H9 (cell line): ENCODE measurements around the gene SIGLEC7. TPM values are rescaled to one million over a fixed set of nuclear protein-coding genes. Genes with fewer than 3 reads are reported as not detected.

Experiments
- DNase-seq: peaks from one replicate; pipeline ENCODE4 v3.0.0-alpha.2; 2017
- H2AFZ ChIP-seq: one replicate; pipeline ENCODE4 v1.6.1; 2013; ENCODE audit warnings: mild to moderate bottlenecking, low read length, control low read depth, moderate library complexity
- H2AK5ac ChIP-seq: 2 replicates; pipeline ENCODE4 v1.6.1; 2013; ENCODE audit warnings: low read length, control low read depth, mixed read lengths; ENCODE audit not compliant: insufficient read length
- H2BK120ac ChIP-seq: one replicate; pipeline ENCODE4 v1.6.1; 2013; ENCODE audit warnings: low read depth, mild to moderate bottlenecking, low read length, control low read depth, inconsistent platforms; ENCODE audit not compliant: poor library complexity, severe bottlenecking
- H2BK12ac ChIP-seq: 2 replicates; pipeline ENCODE4 v1.6.1; 2013; ENCODE audit warnings: low read length, control low read depth, mixed read lengths, low read depth; ENCODE audit not compliant: insufficient read length
- H2BK15ac ChIP-seq: 2 replicates; pipeline ENCODE4 v1.6.1; 2013; ENCODE audit warnings: low read depth, low read length, control low read depth
- H2BK20ac ChIP-seq: one replicate; pipeline ENCODE4 v1.6.1; 2013; ENCODE audit warnings: low read depth, mild to moderate bottlenecking, low read length, control low read depth, inconsistent platforms; ENCODE audit not compliant: poor library complexity, severe bottlenecking
- H2BK5ac ChIP-seq: 2 replicates; pipeline ENCODE4 v1.6.1; 2013; ENCODE audit warnings: low read length, control low read depth, mixed read lengths; ENCODE audit not compliant: insufficient read length
- H3K14ac ChIP-seq: 2 replicates; pipeline ENCODE4 v1.6.1; 2013; ENCODE audit warnings: low read length, control low read depth; ENCODE audit not compliant: insufficient read depth
- H3K18ac ChIP-seq: 2 replicates; pipeline ENCODE4 v1.6.1; 2013; ENCODE audit warnings: low read depth, mild to moderate bottlenecking, mixed read lengths, low read length, control low read depth; ENCODE audit not compliant: insufficient read length
- H3K23ac ChIP-seq: 2 replicates; pipeline ENCODE4 v1.6.1; 2013; ENCODE audit warnings: low read length, control low read depth, mixed read lengths, low read depth; ENCODE audit not compliant: insufficient read length
- H3K23me2 ChIP-seq: 2 replicates; pipeline ENCODE4 v1.6.1; 2013; ENCODE audit warnings: low read depth, mild to moderate bottlenecking, mixed read lengths, low read length, control low read depth; ENCODE audit not compliant: insufficient read length, poor library complexity, severe bottlenecking
- H3K27ac ChIP-seq: 2 replicates; pipeline ENCODE4 v1.5.1; 2013; ENCODE audit warnings: low read length, control low read depth, mixed read lengths, low read depth; ENCODE audit not compliant: insufficient read length
- H3K27me3 ChIP-seq: 2 replicates; pipeline ENCODE4 v1.6.1; 2013; ENCODE audit warnings: low read length, control low read depth, inconsistent platforms; ENCODE audit not compliant: insufficient read depth
- H3K4ac ChIP-seq: 2 replicates; pipeline ENCODE4 v1.6.1; 2013; ENCODE audit warnings: low read depth, mild to moderate bottlenecking, control low read depth, inconsistent platforms, low read length, moderate library complexity
- H3K4me1 ChIP-seq: 2 replicates; pipeline ENCODE4 v1.6.1; 2013; ENCODE audit warnings: low read length, control low read depth, inconsistent platforms; ENCODE audit not compliant: insufficient read depth
- H3K4me2 ChIP-seq: 2 replicates; pipeline ENCODE4 v1.6.1; 2013; ENCODE audit warnings: low read length, control low read depth, mixed read lengths; ENCODE audit not compliant: insufficient read length, insufficient read depth
- H3K56ac ChIP-seq: 2 replicates; pipeline ENCODE4 v1.6.1; 2013; ENCODE audit warnings: low read depth, mild to moderate bottlenecking, mixed read lengths, low read length, control low read depth; ENCODE audit not compliant: insufficient read length
- H3K79me1 ChIP-seq: 2 replicates; pipeline ENCODE4 v1.6.1; 2013; ENCODE audit warnings: low read depth, mild to moderate bottlenecking, moderate library complexity, low read length, control low read depth, inconsistent platforms; ENCODE audit not compliant: insufficient read depth, poor library complexity, severe bottlenecking
- H3K79me2 ChIP-seq: 2 replicates; pipeline ENCODE4 v1.6.1; 2013; ENCODE audit warnings: low read length, control low read depth, inconsistent platforms; ENCODE audit not compliant: insufficient read depth
- H3K9ac ChIP-seq: 2 replicates; pipeline ENCODE4 v1.6.1; 2013; ENCODE audit warnings: low read length, control low read depth, mixed read lengths; ENCODE audit not compliant: insufficient read length; ENCODE audit errors: extremely low read depth
- H3K9me3 ChIP-seq: one replicate; pipeline ENCODE4 v1.6.1; 2013; ENCODE audit warnings: low read depth, low read length, inconsistent platforms; ENCODE audit not compliant: control insufficient read depth
- H3T11ph ChIP-seq: one replicate; pipeline ENCODE4 v1.6.1; 2013; ENCODE audit warnings: mild to moderate bottlenecking, low read length, control low read depth, inconsistent platforms
- H4K20me1 ChIP-seq: one replicate; pipeline ENCODE4 v1.6.1; 2013; ENCODE audit not compliant: control insufficient read depth, insufficient read length, insufficient read depth
- H4K5ac ChIP-seq: 2 replicates; pipeline ENCODE4 v1.6.1; 2013; ENCODE audit warnings: low read depth, mild to moderate bottlenecking, mixed read lengths, low read length, control low read depth; ENCODE audit not compliant: insufficient read length
- H4K8ac ChIP-seq: replicated peaks from 2 replicates; pipeline ENCODE4 v1.6.1; 2013; ENCODE audit warnings: low read length, control low read depth, mixed read lengths, low read depth; ENCODE audit not compliant: insufficient read length
- H4K91ac ChIP-seq: 2 replicates; pipeline ENCODE4 v1.6.1; 2013; ENCODE audit warnings: low read depth, mild to moderate bottlenecking, moderate library complexity, mixed read lengths, low read length, control low read depth; ENCODE audit not compliant: insufficient read length
- H3K27ac Mint-ChIP-seq, 3 experiments: 2 replicates in 2 of 3; 3 replicates in 1 of 3; pipeline ENCODE4 v1.8.0; 2020 to 2021; ENCODE audit warnings: mixed read lengths in 3 of 3, mild to moderate bottlenecking in 1 of 3, moderate library complexity in 1 of 3
- H3K27me3 Mint-ChIP-seq: 2 replicates; pipeline ENCODE4 v1.8.0; 2021; ENCODE audit warnings: low read depth, mild to moderate bottlenecking, moderate library complexity, mixed read lengths
- H3K36me3 Mint-ChIP-seq, 3 experiments: 2 replicates in 2 of 3; 3 replicates in 1 of 3; pipeline ENCODE4 v1.8.0; 2020 to 2021; ENCODE audit warnings: low read depth in 3 of 3, mixed read lengths in 3 of 3; ENCODE audit not compliant: insufficient read depth in 1 of 3
- H3K4me1 Mint-ChIP-seq, 2 experiments: 2 replicates each; pipeline ENCODE4 v1.8.0; 2020; ENCODE audit warnings: mixed read lengths in 2 of 2
- H3K4me3 Mint-ChIP-seq, 2 experiments: 2 replicates in 1 of 2; 3 replicates in 1 of 2; pipeline ENCODE4 v1.8.0; 2020 to 2021; ENCODE audit warnings: mild to moderate bottlenecking in 2 of 2, mixed read lengths in 2 of 2, moderate library complexity in 1 of 2
- H3K9me3 Mint-ChIP-seq, 2 experiments: 2 replicates in 1 of 2; 3 replicates in 1 of 2; pipeline ENCODE4 v1.8.0; 2020; ENCODE audit warnings: mild to moderate bottlenecking in 2 of 2, mixed read lengths in 2 of 2, moderate library complexity in 1 of 2
- WGBS: extraction: QIAGEN DNeasy Blood & Tissue Kit; methylation state at CpG from one replicate; pipeline ENCODE4 v1.1.7; 2013; ENCODE audit warnings: missing lambda C conversion rate, low lambda C conversion rate, mixed read lengths; ENCODE audit not compliant: insufficient read length; ENCODE audit errors: extremely low coverage; 5-methylcytosine and 5-hydroxymethylcytosine counted together
- total RNA-seq: library from RNA; stranded (reverse); gene quantifications from 2 replicates; pipeline ENCODE4 v1.2.1, GENCODE V29; 2021
- TF ChIP-seq, protein P1 (sequence below): fragments of 200-600 bp; sonication (generic); conservative IDR thresholded peaks from 3 replicates; pipeline ENCODE4 v1.8.0; 2021; ENCODE audit warnings: antibody characterized with exemption, mild to moderate bottlenecking

The SIGLEC7 gene
- total RNA-seq, 1 experiment from 2014 or later, result not detected

DNA sequence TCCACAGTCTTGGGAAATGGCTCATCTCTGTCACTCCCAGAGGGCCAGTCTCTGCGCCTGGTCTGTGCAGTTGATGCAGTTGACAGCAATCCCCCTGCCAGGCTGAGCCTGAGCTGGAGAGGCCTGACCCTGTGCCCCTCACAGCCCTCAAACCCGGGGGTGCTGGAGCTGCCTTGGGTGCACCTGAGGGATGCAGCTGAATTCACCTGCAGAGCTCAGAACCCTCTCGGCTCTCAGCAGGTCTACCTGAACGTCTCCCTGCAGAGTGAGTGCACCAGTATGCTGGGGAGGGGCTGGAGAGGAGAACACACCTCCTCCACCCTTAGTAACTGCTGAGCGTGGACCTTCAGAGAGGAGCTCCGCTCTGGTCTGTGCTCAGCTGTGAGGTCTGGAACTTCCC is 15.1 kb upstream of the SIGLEC7 start:
- no peak overlapping the region for H2BK15ac ChIP-seq

More for the DNA sequence above, 15.1 kb upstream of the SIGLEC7 start:
- Histone ChIP-seq H3K79me2 (no peaks in the 10 kb centered on the region), H4K5ac (no peak overlapping the region), H2AFZ (no peak overlapping the region), H3K23me2 (no peaks in the 10 kb centered on the region), H3K27ac (no peak overlapping the region), H4K8ac (no peak overlapping the region), H3K56ac (no peak overlapping the region), H3T11ph (no peak overlapping the region), H3K27me3 (no peaks in the 10 kb centered on the region), H3K9me3 (no peaks in the 10 kb centered on the region), H4K20me1 (no peaks in the 10 kb centered on the region), H3K4me2 (no peak overlapping the region), H3K79me1 (no peaks in the 10 kb centered on the region), H4K91ac (no peak overlapping the region), H2BK5ac (no peak overlapping the region), H3K14ac (no peak overlapping the region), H2BK12ac (no peak overlapping the region), H3K9ac (no peak overlapping the region), H3K23ac (no peak overlapping the region), H2BK120ac (no peak overlapping the region), H3K4ac (no peak overlapping the region), H3K18ac (no peak overlapping the region), H2BK20ac (no peak overlapping the region), H2AK5ac (no peak overlapping the region), H3K4me1 (no peaks in the 10 kb centered on the region)
- WGBS, result no CpG with 5 or more reads among the region's 6 CpGs
- Mint-ChIP-seq H3K4me3 (no peak overlapping the region), H3K36me3 (no peaks in the 10 kb centered on the region), H3K27ac (no peak overlapping the region; a peak in 1 of 7 replicates), H3K9me3 (no peaks in the 10 kb centered on the region), H3K4me1 (peaks cover under 1 to 3% of the 10 kb centered on the region in 2 experiments; a peak in 2 of 4 replicates), H3K27me3 (peaks cover 36% of the 10 kb centered on the region)
- TF ChIP-seq, protein P1, sequence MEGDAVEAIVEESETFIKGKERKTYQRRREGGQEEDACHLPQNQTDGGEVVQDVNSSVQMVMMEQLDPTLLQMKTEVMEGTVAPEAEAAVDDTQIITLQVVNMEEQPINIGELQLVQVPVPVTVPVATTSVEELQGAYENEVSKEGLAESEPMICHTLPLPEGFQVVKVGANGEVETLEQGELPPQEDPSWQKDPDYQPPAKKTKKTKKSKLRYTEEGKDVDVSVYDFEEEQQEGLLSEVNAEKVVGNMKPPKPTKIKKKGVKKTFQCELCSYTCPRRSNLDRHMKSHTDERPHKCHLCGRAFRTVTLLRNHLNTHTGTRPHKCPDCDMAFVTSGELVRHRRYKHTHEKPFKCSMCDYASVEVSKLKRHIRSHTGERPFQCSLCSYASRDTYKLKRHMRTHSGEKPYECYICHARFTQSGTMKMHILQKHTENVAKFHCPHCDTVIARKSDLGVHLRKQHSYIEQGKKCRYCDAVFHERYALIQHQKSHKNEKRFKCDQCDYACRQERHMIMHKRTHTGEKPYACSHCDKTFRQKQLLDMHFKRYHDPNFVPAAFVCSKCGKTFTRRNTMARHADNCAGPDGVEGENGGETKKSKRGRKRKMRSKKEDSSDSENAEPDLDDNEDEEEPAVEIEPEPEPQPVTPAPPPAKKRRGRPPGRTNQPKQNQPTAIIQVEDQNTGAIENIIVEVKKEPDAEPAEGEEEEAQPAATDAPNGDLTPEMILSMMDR, result no peak
- DNase-seq, result no peak
